ENCODE results near the gene DLK1. TPM values are rescaled to one million over a fixed set of nuclear protein-coding genes. Genes with fewer than 3 reads are reported as not detected.

DLK1 gene
- total RNA-seq, 1 experiment from 2014 or later, result 3.3 TPM

DNA sequence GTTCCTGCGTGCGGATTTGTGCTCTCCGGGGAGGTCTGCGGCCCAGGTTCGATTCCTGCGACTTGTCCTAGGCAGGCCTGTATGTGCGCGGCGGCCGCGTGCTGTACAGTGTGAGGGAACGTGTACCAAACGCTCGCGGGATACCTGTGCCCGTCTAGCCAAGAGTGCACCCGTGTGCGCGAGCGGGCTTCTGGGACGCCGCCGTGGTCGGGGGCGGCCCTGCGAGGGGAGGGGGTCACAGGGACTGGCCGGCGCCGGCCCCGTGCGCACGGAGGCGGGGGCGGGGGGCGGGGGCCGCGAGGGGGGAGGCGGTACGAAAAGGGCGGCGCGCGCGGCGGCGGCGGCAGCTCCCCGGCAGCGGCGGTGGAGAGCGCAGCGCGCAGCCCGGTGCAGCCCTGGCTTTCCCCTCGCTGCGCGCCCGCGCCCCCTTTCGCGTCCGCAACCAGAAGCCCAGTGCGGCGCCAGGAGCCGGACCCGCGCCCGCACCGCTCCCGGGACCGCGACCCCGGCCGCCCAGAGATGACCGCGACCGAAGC is at the start of gene DLK1 (continued):
- TF ChIP-seq, protein P1, sequence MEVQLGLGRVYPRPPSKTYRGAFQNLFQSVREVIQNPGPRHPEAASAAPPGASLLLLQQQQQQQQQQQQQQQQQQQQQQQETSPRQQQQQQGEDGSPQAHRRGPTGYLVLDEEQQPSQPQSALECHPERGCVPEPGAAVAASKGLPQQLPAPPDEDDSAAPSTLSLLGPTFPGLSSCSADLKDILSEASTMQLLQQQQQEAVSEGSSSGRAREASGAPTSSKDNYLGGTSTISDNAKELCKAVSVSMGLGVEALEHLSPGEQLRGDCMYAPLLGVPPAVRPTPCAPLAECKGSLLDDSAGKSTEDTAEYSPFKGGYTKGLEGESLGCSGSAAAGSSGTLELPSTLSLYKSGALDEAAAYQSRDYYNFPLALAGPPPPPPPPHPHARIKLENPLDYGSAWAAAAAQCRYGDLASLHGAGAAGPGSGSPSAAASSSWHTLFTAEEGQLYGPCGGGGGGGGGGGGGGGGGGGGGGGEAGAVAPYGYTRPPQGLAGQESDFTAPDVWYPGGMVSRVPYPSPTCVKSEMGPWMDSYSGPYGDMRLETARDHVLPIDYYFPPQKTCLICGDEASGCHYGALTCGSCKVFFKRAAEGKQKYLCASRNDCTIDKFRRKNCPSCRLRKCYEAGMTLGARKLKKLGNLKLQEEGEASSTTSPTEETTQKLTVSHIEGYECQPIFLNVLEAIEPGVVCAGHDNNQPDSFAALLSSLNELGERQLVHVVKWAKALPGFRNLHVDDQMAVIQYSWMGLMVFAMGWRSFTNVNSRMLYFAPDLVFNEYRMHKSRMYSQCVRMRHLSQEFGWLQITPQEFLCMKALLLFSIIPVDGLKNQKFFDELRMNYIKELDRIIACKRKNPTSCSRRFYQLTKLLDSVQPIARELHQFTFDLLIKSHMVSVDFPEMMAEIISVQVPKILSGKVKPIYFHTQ (CRISPR knock-in tag; IDR thresholded peaks at IDR 0.05), result no peak
- TF ChIP-seq, protein P2, sequence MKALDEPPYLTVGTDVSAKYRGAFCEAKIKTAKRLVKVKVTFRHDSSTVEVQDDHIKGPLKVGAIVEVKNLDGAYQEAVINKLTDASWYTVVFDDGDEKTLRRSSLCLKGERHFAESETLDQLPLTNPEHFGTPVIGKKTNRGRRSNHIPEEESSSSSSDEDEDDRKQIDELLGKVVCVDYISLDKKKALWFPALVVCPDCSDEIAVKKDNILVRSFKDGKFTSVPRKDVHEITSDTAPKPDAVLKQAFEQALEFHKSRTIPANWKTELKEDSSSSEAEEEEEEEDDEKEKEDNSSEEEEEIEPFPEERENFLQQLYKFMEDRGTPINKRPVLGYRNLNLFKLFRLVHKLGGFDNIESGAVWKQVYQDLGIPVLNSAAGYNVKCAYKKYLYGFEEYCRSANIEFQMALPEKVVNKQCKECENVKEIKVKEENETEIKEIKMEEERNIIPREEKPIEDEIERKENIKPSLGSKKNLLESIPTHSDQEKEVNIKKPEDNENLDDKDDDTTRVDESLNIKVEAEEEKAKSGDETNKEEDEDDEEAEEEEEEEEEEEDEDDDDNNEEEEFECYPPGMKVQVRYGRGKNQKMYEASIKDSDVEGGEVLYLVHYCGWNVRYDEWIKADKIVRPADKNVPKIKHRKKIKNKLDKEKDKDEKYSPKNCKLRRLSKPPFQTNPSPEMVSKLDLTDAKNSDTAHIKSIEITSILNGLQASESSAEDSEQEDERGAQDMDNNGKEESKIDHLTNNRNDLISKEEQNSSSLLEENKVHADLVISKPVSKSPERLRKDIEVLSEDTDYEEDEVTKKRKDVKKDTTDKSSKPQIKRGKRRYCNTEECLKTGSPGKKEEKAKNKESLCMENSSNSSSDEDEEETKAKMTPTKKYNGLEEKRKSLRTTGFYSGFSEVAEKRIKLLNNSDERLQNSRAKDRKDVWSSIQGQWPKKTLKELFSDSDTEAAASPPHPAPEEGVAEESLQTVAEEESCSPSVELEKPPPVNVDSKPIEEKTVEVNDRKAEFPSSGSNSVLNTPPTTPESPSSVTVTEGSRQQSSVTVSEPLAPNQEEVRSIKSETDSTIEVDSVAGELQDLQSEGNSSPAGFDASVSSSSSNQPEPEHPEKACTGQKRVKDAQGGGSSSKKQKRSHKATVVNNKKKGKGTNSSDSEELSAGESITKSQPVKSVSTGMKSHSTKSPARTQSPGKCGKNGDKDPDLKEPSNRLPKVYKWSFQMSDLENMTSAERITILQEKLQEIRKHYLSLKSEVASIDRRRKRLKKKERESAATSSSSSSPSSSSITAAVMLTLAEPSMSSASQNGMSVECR (CRISPR knock-in tag; IDR thresholded peaks at IDR 0.05; ENCODE audit: borderline replicate concordance), result peak; percentile 61; the same call in 1 of the 2 replicates
- TF ChIP-seq NR1H2 (CRISPR knock-in tag; IDR thresholded peaks at IDR 0.05), result no peak
- TF ChIP-seq, protein P3, sequence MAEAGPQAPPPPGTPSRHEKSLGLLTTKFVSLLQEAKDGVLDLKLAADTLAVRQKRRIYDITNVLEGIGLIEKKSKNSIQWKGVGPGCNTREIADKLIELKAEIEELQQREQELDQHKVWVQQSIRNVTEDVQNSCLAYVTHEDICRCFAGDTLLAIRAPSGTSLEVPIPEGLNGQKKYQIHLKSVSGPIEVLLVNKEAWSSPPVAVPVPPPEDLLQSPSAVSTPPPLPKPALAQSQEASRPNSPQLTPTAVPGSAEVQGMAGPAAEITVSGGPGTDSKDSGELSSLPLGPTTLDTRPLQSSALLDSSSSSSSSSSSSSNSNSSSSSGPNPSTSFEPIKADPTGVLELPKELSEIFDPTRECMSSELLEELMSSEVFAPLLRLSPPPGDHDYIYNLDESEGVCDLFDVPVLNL (CRISPR knock-in tag; IDR thresholded peaks at IDR 0.05; ENCODE audit: borderline replicate concordance, low read depth), result no peak
- TF ChIP-seq, protein P4, sequence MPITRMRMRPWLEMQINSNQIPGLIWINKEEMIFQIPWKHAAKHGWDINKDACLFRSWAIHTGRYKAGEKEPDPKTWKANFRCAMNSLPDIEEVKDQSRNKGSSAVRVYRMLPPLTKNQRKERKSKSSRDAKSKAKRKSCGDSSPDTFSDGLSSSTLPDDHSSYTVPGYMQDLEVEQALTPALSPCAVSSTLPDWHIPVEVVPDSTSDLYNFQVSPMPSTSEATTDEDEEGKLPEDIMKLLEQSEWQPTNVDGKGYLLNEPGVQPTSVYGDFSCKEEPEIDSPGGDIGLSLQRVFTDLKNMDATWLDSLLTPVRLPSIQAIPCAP (CRISPR knock-in tag; IDR thresholded peaks at IDR 0.05), result no peak

DNA sequence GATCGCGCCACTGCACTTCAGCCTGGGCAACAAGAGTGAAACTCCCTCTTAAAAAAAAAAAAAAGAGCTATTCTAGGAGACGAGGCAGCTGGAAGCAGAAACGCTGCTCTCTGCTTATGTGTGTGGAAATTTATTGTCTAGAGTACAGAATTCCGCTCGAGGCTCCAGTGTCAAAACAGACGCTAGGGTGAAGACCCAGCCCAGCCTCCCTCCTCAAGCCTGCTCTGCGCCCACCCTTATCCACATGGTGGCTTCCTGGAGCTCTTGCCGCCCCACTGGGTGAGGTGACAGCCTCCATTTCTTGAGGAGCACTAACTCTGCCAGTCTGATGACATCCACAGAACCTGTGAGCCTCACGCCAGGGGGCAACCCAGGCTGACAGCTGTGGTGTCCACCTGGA is 49.5 kb upstream of the DLK1 start:
- ATAC-seq (no peak), DNase-seq (ENCODE audit: low spot score) (no peak)
- CTCF ChIA-PET, result interaction anchor here (0.9 to 1.9 kb wide), 3 partner anchors 14 to 33 kb away, joined by 3 to 5 read pairs (median 4); no protein-coding TSS in a partner anchor
- H3K4me1 Mint-ChIP-seq, result peaks cover 23% of the 10 kb centered on the region
- TF ChIP-seq, protein P5, sequence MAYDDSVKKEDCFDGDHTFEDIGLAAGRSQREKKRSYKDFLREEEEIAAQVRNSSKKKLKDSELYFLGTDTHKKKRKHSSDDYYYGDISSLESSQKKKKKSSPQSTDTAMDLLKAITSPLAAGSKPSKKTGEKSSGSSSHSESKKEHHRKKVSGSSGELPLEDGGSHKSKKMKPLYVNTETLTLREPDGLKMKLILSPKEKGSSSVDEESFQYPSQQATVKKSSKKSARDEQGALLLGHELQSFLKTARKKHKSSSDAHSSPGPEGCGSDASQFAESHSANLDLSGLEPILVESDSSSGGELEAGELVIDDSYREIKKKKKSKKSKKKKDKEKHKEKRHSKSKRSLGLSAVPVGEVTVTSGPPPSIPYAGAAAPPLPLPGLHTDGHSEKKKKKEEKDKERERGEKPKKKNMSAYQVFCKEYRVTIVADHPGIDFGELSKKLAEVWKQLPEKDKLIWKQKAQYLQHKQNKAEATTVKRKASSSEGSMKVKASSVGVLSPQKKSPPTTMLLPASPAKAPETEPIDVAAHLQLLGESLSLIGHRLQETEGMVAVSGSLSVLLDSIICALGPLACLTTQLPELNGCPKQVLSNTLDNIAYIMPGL (CRISPR knock-in tag; IDR thresholded peaks at IDR 0.05), result no peak
- TF ChIP-seq NR3C1 (CRISPR knock-in tag; conservative IDR thresholded peaks at IDR 0.05; ENCODE audit: low read depth), result no peak
- no peak for TF ChIP-seq GTF2I (CRISPR knock-in tag; conservative IDR thresholded peaks at IDR 0.05)
- no peak for TF ChIP-seq NR1H2 (CRISPR knock-in tag; IDR thresholded peaks at IDR 0.05)
- no peak for TF ChIP-seq TP53 (CRISPR knock-in tag; IDR thresholded peaks at IDR 0.05)
- TF ChIP-seq ZNF121 (CRISPR knock-in tag; IDR thresholded peaks at IDR 0.05), result no peak
- TF ChIP-seq TEAD4 (CRISPR knock-in tag; IDR thresholded peaks at IDR 0.05), result no peak
- no peak for TF ChIP-seq TEAD1 (CRISPR knock-in tag; IDR thresholded peaks at IDR 0.05)
- no peak for TF ChIP-seq GRHL2 (CRISPR knock-in tag; IDR thresholded peaks at IDR 0.05; ENCODE audit: insufficient replicate concordance, severe bottlenecking)
- TF ChIP-seq ZNF219 (CRISPR knock-in tag; IDR thresholded peaks at IDR 0.05; ENCODE audit: borderline replicate concordance), result no peak
- TF ChIP-seq JAZF1 (CRISPR knock-in tag; IDR thresholded peaks at IDR 0.05), result no peak
- TF ChIP-seq, protein P6, sequence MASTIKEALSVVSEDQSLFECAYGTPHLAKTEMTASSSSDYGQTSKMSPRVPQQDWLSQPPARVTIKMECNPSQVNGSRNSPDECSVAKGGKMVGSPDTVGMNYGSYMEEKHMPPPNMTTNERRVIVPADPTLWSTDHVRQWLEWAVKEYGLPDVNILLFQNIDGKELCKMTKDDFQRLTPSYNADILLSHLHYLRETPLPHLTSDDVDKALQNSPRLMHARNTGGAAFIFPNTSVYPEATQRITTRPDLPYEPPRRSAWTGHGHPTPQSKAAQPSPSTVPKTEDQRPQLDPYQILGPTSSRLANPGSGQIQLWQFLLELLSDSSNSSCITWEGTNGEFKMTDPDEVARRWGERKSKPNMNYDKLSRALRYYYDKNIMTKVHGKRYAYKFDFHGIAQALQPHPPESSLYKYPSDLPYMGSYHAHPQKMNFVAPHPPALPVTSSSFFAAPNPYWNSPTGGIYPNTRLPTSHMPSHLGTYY (CRISPR knock-in tag; IDR thresholded peaks at IDR 0.05), result no peak
- TF ChIP-seq, protein P7, sequence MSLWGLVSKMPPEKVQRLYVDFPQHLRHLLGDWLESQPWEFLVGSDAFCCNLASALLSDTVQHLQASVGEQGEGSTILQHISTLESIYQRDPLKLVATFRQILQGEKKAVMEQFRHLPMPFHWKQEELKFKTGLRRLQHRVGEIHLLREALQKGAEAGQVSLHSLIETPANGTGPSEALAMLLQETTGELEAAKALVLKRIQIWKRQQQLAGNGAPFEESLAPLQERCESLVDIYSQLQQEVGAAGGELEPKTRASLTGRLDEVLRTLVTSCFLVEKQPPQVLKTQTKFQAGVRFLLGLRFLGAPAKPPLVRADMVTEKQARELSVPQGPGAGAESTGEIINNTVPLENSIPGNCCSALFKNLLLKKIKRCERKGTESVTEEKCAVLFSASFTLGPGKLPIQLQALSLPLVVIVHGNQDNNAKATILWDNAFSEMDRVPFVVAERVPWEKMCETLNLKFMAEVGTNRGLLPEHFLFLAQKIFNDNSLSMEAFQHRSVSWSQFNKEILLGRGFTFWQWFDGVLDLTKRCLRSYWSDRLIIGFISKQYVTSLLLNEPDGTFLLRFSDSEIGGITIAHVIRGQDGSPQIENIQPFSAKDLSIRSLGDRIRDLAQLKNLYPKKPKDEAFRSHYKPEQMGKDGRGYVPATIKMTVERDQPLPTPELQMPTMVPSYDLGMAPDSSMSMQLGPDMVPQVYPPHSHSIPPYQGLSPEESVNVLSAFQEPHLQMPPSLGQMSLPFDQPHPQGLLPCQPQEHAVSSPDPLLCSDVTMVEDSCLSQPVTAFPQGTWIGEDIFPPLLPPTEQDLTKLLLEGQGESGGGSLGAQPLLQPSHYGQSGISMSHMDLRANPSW (CRISPR knock-in tag; conservative IDR thresholded peaks at IDR 0.05; ENCODE audit: low read depth), result no peak
- TF ChIP-seq ZNF396 (CRISPR knock-in tag; IDR thresholded peaks at IDR 0.05; ENCODE audit: borderline replicate concordance), result no peak
- TF ChIP-seq SMAD3 (CRISPR knock-in tag; IDR thresholded peaks at IDR 0.05; ENCODE audit: borderline replicate concordance), result no peak
- no peak for TF ChIP-seq ZNF671 (CRISPR knock-in tag; IDR thresholded peaks at IDR 0.05)
- TF ChIP-seq, protein P4 (CRISPR knock-in tag; IDR thresholded peaks at IDR 0.05), result no peak
- no peak overlapping the region for H3K27ac Mint-ChIP-seq
- H3K36me3 Mint-ChIP-seq, result no peaks in the 10 kb centered on the region
- no peaks in the 10 kb centered on the region for H3K9me3 Mint-ChIP-seq
- POLR2A ChIA-PET, result no interaction called here
- peaks cover 20% of the 10 kb centered on the region for H3K27me3 Mint-ChIP-seq (ENCODE audit: low read depth)
- H3K4me3 Mint-ChIP-seq, result no peak overlapping the region
